ENCODE data around the gene PCGF6.
A peak's percentile ranks its signal among the peaks of the same experiment; 100 is the strongest.

Gene PCGF6

DNA sequence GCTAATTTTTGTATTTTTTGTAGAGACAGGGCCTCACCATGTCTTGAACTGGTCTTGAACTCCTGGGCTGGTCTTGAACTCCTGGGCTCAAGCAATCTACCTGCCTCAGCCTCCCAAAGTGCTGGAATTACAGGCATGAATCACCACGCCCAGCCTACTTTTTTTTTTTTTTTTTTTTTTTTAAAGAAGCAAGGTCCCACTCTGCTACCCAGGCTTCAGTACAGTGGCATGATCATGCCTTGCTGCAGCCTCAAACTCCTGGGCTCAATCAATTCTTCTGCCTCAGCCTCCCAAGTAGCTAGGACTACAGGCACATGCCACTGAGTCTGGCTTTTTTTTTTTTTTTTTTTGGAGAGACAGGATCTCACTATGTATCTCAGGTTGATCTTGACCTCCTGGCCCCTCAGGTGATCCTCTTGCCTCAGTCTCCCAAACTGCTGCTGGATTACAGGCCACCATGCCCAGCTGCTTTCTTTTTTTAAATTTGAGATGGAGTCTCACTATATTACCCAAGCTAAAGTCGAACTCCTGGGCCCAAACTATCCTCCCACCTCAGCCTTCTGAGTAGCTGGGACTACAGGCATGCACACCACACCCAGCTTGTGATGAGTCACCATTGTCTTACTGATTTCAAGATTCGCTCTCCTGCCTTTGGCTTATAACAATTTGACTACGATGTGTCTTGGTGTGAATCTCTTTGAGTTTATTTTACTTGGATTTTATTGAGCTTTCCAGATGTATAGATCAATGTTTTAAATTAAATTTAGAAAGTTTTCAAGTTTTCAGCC is 96.2 kb downstream of the PCGF6 start:
- peak; percentile 38 for DNase-seq

DNA sequence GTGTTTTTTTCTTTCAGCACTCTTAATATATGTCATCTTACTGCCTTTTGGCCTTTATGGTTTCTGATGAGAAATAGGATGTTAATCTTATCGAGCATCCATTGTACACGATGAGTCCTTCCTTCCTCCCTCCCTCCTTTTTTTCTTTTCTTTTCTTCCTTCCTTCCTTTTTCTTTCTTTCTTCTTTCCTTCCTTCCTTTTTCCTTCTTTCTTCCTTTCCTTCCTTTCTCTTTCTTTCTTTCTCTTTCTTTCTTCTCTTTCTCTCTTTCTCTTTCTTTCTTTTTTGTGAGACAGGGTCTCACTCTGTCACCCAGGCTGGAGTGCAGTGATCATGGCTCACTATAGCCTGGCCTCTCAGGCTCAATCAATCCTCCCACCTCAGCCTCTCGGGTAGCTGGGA is 96.8 kb downstream of the PCGF6 start:
- no peak for DNase-seq
